GM18505 (cell line): Measurements from ENCODE around the gene RPS5.
A peak's percentile ranks its signal among the peaks of the same experiment; 100 is the strongest.
"Not testable (repeated sequence)": the region's sequence is repeated elsewhere in the genome, so short reads cannot be mapped to it uniquely, and the experiment has no call there.

Experiments used
- ATAC-seq: cut with Tn5 transposase; IDR thresholded peaks from one replicate; pipeline ENCODE4 v1.9.1; 2021; ENCODE audit not compliant: unreplicated experiment
- POLR2A ChIP-seq: IDR thresholded peaks from 4 replicates; pipeline ENCODE4 v1.6.1; 2011; ENCODE audit warnings: borderline replicate concordance; ENCODE audit not compliant: insufficient read depth, insufficient read length; ENCODE audit errors: extremely low read depth

The RPS5 gene

DNA sequence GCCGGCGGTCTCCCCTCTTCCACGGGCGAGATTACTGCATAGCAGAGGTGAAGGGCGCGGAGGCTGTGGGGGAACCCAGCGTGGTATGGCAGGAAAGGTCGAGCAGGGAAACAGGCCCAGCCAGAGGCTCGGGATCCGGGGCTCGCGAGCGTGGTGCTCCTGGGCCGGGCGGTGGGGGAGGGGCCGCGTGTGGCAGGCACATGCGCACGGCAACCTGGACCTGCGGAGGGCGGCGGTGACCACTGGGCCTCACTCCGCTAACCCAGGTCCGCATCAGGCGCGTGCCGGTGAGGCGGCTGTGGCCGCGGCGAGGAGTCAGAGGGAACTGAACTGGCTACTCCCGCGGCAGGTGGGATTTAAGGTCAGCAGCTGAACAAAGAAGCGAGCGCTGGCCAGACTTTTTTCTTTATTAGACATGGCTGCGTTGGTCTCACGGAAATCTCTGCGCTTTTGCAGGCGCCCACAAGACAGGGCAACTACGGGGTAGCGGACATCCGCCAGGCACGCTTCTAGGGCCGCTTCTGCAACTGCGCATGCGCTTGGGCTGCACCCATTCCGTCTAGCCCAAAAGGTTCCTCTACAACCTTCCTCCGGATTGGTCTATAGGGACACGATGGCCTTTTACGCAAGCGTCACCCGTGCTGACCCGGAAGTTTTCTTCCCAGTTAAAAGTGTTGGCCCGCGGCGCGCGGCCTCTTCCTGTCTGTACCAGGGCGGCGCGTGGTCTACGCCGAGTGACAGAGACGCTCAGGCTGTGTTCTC is at the start of gene RPS5:
Gene RPS5, plus strand, starts transcription at position 694 of the 762 bp plus-strand sequence. CDS start 869 bp downstream, outside the sequence.
- peak; percentile 98 for TF ChIP-seq POLR2A
- ATAC-seq: peak; percentile 77

DNA sequence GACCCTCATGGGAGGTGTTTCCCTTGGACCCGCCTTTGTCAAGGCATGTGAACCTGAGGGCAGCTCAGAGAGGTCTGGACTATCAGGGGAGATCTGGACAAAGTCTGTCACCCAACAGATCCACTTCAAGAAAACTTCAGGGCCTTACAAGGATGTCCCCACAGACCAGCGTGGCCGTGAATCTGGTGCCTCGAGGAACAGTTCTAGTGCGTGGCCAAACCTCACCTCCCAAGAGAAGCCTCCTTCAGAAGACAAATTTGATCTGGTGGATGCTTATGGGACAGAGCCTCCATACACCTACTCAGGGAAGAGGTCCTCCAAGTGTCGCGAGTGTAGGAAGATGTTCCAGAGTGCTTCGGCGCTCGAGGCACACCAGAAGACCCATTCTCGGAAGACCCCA is 48.7 kb upstream of the RPS5 start:
- no peak for ATAC-seq
- no peak for TF ChIP-seq POLR2A

DNA sequence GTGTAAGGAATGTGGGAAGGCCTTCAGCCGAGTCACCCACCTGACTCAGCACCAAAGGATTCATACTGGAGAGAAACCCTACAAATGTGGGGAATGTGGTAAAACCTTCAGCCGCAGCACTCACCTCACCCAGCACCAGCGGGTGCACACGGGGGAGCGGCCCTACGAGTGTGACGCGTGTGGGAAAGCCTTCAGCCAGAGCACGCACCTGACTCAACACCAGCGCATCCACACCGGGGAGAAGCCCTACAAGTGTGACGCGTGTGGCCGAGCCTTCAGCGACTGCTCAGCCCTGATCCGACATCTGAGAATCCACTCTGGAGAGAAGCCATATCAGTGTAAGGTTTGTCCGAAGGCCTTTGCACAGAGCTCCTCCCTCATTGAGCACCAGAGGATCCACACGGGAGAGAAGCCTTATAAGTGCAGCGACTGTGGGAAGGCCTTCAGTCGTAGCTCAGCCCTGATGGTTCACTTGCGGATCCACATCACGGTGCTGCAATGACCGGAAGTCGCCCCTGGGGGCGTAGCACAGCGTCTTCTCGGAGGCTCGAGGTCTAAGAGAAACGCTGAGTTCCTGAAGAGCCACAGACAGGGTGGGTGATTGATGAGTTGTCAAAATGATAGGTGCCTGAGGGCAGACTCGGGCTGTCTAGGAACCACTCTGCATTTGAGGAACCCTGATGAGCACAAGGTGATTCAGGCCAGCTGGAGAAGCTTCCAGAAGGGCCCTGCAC is 48.1 kb upstream of the RPS5 start:
- TF ChIP-seq POLR2A: no peak
- ATAC-seq: no peak

DNA sequence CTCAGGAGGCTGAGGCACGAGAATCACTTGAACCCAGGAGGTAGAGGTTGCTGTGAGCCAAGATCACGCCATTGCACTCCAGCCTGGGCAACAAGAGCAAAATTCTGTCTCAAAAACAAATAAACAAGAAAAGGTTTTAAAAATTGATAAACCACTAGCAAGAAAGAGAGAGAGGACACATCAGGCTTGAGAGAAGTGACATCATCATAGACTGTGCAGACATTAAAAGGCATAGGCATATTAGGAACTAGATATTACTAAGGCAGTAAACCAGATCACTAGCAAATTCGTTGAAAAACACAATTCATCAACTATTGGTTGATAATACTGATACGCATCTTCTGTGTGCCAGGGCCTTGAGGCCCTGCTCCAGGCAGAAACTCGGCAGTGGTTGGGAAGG is 41.5 kb upstream of the RPS5 start:
- TF ChIP-seq POLR2A: no peak
- no peak for ATAC-seq

DNA sequence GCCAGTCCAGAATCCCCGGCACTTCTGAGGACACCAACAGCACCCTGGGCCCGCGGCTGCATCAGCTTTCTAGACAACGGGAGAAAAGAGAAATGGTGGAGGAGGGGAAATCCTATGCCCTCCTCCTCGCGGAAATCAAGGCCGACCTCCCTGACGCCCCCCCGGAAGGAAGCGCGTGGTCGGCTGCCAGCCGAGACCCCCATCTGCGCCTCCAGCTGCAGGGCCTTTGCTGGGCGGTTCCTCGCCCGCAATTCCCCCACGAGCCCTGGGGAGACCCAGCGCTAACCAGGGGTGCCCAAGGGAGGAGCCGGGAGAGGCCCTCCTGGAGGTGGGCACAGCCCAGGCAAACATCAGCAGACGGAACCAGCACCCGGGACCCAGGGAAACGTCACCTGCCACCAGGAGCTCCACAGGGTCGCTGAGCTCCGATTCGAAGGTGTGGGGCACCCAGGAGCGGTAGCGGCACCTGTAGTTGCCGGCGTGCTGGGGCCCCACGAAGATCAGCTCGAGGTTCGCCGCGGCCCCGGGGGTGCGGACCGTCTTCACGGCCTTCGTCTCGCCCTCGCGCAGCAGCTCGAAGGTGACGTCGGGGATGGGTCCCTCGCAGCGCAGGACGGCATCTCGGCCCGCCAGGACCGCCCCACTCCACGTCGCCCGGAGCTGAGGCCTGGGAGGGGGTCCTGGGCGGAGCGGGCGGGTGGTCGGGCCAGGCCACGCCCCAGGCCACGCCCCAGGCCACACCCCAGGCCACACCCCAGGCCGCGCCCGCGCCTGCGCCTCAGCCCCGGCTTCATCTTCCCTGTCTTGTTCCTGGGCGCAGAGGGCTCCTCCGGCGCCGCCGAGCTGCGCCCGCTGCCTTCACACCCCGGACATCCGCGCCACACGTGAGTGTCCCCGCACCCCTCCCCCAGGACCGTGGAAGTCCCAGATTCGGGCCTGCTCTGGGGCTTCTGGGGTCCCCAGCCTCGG is 39.8 kb upstream of the RPS5 start:
- peak; percentile 68 for TF ChIP-seq POLR2A
- ATAC-seq: peak; percentile 81

DNA sequence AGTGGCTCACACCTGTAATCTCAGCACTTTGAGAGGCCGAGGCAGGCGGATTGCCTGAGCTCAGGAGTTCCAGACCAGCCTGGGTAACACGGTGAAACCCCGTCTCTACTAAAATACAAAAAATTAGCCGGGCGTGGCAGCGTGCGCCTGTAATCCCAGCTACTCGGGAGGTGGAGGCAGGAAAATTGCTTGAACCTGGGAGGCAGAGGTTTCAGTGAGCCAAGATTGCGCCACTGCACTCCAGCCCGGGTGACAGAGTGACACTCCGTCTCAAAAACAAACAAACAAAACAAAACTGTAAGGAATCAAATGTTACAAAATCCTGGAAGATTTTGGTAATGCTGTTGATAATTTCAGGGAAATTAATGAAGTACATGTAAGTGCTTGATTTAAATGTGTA is 39.0 kb upstream of the RPS5 start:
- ATAC-seq: not testable (repeated sequence)

DNA sequence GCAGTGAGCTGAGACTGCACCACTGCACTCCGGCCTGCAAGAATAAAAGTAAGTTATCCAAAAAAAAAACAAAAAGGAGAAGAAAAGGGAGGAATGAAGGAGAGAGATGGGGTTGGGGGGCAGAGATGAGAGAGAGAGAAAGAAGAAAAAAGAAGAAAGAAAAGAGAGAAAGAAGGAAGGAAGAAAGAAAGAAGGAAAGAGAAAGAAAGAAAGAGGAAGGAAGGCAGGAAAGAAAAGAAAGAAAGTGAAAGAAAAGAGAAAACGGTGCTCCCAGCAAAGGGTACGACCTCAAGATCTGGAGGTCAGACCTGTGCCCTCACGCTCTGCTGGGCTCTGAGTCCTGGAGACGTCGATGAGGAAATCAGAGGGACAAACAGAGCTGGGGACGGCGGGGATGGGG is 37.5 kb upstream of the RPS5 start:
- ATAC-seq: no peak
- no peak for TF ChIP-seq POLR2A

DNA sequence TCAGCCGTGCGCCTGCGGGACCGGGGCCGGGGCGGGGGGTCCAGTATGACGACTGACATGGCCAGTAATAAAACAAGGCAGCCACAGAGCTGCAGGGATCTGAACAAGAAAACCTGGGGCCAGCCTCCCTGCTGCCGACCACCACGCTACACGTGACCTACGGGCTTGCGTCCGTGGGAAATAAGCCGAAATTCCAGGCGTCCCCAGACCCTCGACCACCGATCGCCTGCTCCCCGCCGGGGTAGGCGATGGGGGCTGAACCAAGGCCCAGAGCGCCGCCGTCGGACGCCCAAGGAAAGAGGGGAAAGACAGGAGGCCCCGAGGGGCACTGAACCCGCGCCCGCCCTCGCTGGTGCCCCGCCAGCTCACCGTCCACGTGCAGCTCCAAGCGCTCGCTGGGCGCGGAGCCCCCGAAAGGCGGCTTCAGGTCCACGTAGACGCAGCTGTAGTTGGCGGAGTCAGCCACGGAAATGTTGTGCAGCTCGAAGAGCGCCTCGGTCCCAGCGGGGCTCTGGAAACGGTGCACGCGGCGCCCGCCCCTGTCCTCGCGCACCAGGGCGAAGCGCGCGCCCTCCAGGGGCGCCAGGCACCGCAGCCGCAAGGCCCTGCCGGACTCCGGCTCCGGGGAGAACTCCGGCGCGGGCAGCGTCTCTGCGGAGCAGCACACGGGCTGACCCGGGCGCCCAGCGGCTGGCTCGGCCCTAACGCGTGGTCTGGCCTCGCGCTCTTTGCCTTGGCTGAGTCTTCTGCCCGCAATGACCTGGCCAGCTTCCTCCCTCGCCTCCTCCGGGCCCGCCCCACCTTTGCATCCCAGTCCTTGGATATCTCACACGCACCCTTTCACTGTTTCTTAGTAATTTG is 36.8 kb upstream of the RPS5 start:
- no peak for TF ChIP-seq POLR2A

DNA sequence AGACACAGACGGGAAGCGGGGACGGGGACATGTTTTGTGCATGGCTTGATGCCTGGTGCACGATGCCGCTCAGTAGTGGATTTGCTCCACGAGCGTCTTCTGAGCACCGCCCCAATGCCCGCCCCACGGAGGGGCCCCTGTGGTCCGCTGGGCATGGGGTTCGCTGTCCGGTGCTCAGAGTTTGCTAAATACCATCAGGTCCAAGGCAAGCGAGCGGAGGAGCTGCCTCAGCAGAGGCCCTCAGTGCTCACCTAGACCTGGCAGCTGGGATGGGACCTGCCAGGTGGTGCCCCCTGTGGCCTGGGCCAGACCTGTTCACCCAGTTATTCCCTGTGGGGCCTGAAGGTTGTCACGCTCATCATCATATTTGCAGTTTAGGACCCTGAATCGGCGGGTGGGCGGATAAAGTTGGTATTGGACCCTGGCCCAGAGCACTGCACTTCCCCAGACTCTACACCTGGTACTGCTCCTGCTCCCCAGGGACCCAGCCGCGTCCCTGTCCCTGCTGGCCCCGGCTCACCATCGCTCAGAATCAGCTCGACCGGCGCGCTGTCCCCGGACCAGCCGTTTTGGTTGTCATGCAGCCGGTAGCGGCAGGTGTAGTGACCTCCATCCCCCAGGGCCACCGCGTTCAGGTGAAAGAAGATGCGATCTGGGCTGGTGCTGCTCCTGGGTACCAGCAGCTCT is 36.1 kb upstream of the RPS5 start:
- ATAC-seq: no peak
- TF ChIP-seq POLR2A: no peak

More for the DNA sequence above, 36.8 kb upstream of the RPS5 start:
- no peak for ATAC-seq

DNA sequence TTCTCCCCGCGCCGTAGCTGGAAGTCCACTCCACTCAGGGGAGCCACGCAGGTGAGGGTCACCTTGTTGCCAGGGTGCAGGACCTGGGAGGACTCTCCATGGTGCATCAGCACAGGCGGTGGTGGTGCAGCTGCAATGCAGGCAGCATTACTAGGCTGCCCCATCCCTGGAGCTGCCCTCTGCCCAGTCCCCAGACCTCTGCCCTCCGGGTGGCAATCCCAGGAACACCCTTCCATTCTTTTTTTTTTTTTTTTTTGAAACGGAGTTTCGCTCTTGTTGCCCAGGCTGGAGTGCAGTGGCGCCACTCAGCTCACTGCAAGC is 35.6 kb upstream of the RPS5 start:
- no peak for TF ChIP-seq POLR2A

DNA sequence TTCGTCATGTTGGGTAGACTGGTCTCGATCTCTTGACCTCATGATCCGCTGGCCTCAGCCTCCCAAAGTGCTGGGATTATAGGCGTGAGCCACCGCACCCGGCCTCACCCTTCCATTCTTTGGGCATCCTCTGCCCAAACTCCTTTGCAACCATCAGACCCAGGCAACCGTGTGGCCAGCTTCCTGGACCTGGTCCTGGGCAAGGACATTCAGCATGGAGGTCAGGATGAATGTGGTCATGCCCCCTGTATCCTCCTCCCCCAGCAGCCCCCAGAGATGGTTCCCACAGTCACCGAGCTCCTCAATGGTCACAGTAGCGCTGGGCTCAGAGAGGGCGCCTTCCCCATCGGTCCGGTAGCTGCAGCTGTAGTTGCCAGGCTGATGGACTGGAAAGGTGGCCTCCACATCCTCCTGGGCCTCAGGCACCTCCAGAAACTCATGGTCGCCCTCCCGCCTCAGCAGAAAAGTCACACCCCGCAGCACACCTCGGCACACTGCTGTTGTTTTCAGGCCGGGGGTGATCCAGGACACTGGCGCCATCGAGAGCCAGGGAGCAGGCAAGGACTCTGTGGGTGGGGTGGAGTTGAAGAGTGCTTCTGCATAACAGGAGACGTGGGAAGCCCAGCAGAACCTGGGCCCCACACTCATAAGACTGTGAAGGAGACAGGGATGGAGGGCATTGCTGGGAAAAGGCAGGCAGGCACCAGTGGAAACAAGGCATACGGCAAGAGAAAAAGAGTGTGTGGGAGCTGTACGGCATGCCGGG is 34.9 kb upstream of the RPS5 start:
- TF ChIP-seq POLR2A: no peak
- ATAC-seq: no peak

More for the DNA sequence above, 35.6 kb upstream of the RPS5 start:
- ATAC-seq: no peak
